H1 (cell line): Measurements from ENCODE around the gene GINS3. TPM values are rescaled to one million over a fixed set of nuclear protein-coding genes. Genes with fewer than 3 reads are reported as not detected.

Experiments used
- CTCF ChIA-PET: fragments of 300-600 bp; sonication (Branson Sonifier 250); formaldehyde crosslinking; loops from one replicate; lab custom pipeline; 2021; ENCODE audit not compliant: partially characterized antibody; lab: Charles Lee
- POLR2A ChIA-PET: fragments of 300-600 bp; sonication (Branson Sonifier 250); formaldehyde crosslinking; loops from one replicate; lab custom pipeline; 2021; ENCODE audit warnings: inconsistent platforms; ENCODE audit not compliant: partially characterized antibody; lab: Charles Lee
- DNase-seq, 2 experiments: peaks; one replicate each; pipeline versions ENCODE4 v3.0.0 to v3.0.0-alpha.2; 2010 to 2022; ENCODE audit warnings: low spot score in 2 of 2, low read depth in 1 of 2, mixed read lengths in 1 of 2
- FAIRE-seq: peaks from 2 replicates; lab custom pipeline; 2011; peaks lifted over from hg19 to GRCh38; lab: Jason Lieb, UNC
- H2AFZ ChIP-seq: 2 replicates; pipeline ENCODE4 v1.8.1; 2012; ENCODE audit warnings: low read length, inconsistent platforms
- H2AK5ac ChIP-seq: 2 replicates; pipeline ENCODE4 v1.6.1; 2013; ENCODE audit warnings: low read depth, low read length
- H2BK120ac ChIP-seq: replicated peaks from 2 replicates; pipeline ENCODE3; 2013; ENCODE audit warnings: low read depth, low read length, inconsistent platforms
- H2BK12ac ChIP-seq: 2 replicates; pipeline ENCODE4 v1.6.1; 2013; ENCODE audit warnings: low read depth, low read length
- H2BK15ac ChIP-seq: 2 replicates; pipeline ENCODE4 v1.6.1; 2013; ENCODE audit warnings: low read length
- H2BK20ac ChIP-seq: 2 replicates; pipeline ENCODE4 v1.6.1; 2013; ENCODE audit warnings: low read length
- H2BK5ac ChIP-seq: 2 replicates; pipeline ENCODE4 v1.6.1; 2013; ENCODE audit warnings: low read depth, low read length
- H3K14ac ChIP-seq: 2 replicates; pipeline ENCODE4 v1.6.1; 2013; ENCODE audit warnings: inconsistent platforms; ENCODE audit not compliant: insufficient read length
- H3K18ac ChIP-seq: 2 replicates; pipeline ENCODE4 v1.6.1; 2013; ENCODE audit warnings: low read length; ENCODE audit errors: extremely low read depth
- H3K23ac ChIP-seq: 2 replicates; pipeline ENCODE4 v1.6.1; 2013; ENCODE audit warnings: inconsistent platforms; ENCODE audit not compliant: insufficient read length
- H3K23me2 ChIP-seq: 2 replicates; pipeline ENCODE4 v1.6.1; 2013; ENCODE audit warnings: low read depth, low read length
- H3K27ac ChIP-seq: 2 replicates; pipeline ENCODE4 v1.6.1; 2011; ENCODE audit warnings: low read depth, low read length, inconsistent platforms
- H3K27me3 ChIP-seq, 4 experiments: replicated peaks in 1 of 4; 1 replicate in 1 of 4; 2 replicates in 3 of 4; pipeline versions ENCODE4 v1.6.1 to v1.8.1; 2011 to 2013; ENCODE audit warnings: low read length in 3 of 4, mild to moderate bottlenecking in 3 of 4, inconsistent platforms in 2 of 4, mixed read lengths in 2 of 4, moderate library complexity in 1 of 4; ENCODE audit not compliant: control insufficient read depth in 3 of 4, insufficient read depth in 3 of 4; ENCODE audit errors: extremely low read depth in 1 of 4
- H3K36me3 ChIP-seq, 4 experiments: 2 replicates each; pipeline versions ENCODE4 v1.6.1 to v1.8.1; 2011 to 2013; ENCODE audit warnings: mild to moderate bottlenecking in 4 of 4, low read length in 3 of 4, moderate library complexity in 2 of 4, control low read depth in 1 of 4, inconsistent platforms in 1 of 4; ENCODE audit not compliant: insufficient read depth in 4 of 4, control insufficient read depth in 2 of 4
- H3K4ac ChIP-seq: replicated peaks from 2 replicates; pipeline ENCODE3; 2013; ENCODE audit warnings: low read length, low read depth, mixed read lengths, inconsistent platforms; ENCODE audit not compliant: insufficient read length
- H3K4me1 ChIP-seq, 4 experiments: replicated peaks in 1 of 4; 1 replicate in 1 of 4; 2 replicates in 3 of 4; pipeline versions ENCODE4 v1.6.1 to v1.8.1; 2011 to 2013; ENCODE audit warnings: low read length in 3 of 4, inconsistent platforms in 2 of 4, mixed read lengths in 1 of 4; ENCODE audit not compliant: insufficient read depth in 4 of 4, control insufficient read depth in 3 of 4
- H3K4me2 ChIP-seq, 2 experiments: 2 replicates each; pipeline versions ENCODE4 v1.6.1 to v1.8.1; 2011 to 2013; ENCODE audit warnings: low read depth in 2 of 2, low read length in 2 of 2, control low read depth in 1 of 2, inconsistent platforms in 1 of 2, mild to moderate bottlenecking in 1 of 2; ENCODE audit not compliant: insufficient read depth in 1 of 2
- H3K4me3 ChIP-seq, 4 experiments: fragments of 200-600, 300-600 bp in 1 of 4; sonication (generic), shearing (Covaris generic), sonication (Bioruptor Twin) in 1 of 4; 2 replicates each; pipeline versions ENCODE4 v1.5.1 to v1.8.1; 2011 to 2016; ENCODE audit warnings: low read length in 4 of 4, low read depth in 3 of 4, control low read depth in 2 of 4, inconsistent platforms in 2 of 4, mild to moderate bottlenecking in 2 of 4, mixed read lengths in 1 of 4, moderate library complexity in 1 of 4; ENCODE audit not compliant: insufficient read depth in 2 of 4; ENCODE audit errors: extremely low read depth in 1 of 4
- H3K56ac ChIP-seq: replicated peaks from 2 replicates; pipeline ENCODE3; 2013; ENCODE audit warnings: low read depth, mild to moderate bottlenecking, mixed read lengths, low read length, inconsistent platforms; ENCODE audit not compliant: insufficient read length
- H3K79me1 ChIP-seq: 2 replicates; pipeline ENCODE4 v1.6.1; 2013; ENCODE audit warnings: low read depth, low read length, control low read depth
- H3K79me2 ChIP-seq, 2 experiments: 2 replicates each; pipeline versions ENCODE4 v1.6.1 to v1.8.1; 2012 to 2013; ENCODE audit warnings: low read length in 2 of 2, mild to moderate bottlenecking in 2 of 2, inconsistent platforms in 1 of 2; ENCODE audit not compliant: insufficient read depth in 2 of 2, control insufficient read depth in 1 of 2
- H3K9ac ChIP-seq, 4 experiments: replicated peaks in 1 of 4; 1 replicate in 1 of 4; 2 replicates in 3 of 4; pipeline versions ENCODE4 v1.6.1 to v1.8.1; 2011 to 2013; ENCODE audit warnings: low read depth in 3 of 4, low read length in 3 of 4, control low read depth in 2 of 4, mild to moderate bottlenecking in 2 of 4, moderate library complexity in 2 of 4, inconsistent platforms in 1 of 4; ENCODE audit errors: extremely low read depth in 1 of 4
- H3K9me3 ChIP-seq, 2 experiments: 2 replicates each; pipeline versions ENCODE4 v1.6.1 to v1.8.1; 2012 to 2013; ENCODE audit warnings: mild to moderate bottlenecking in 2 of 2, moderate library complexity in 2 of 2, control low read depth in 1 of 2, inconsistent platforms in 1 of 2, low read depth in 1 of 2, low read length in 1 of 2, mixed read lengths in 1 of 2; ENCODE audit not compliant: insufficient read depth in 2 of 2
- H4K20me1 ChIP-seq, 2 experiments: replicated peaks in 1 of 2; 2 replicates each; pipeline versions ENCODE3 to v1.8.1; 2011 to 2013; ENCODE audit warnings: inconsistent platforms in 2 of 2, low read length in 2 of 2, mild to moderate bottlenecking in 1 of 2; ENCODE audit not compliant: insufficient read depth in 2 of 2, control insufficient read depth in 1 of 2
- H4K5ac ChIP-seq: 2 replicates; pipeline ENCODE4 v1.6.1; 2013; ENCODE audit warnings: low read length, low read depth, mixed read lengths, inconsistent platforms; ENCODE audit not compliant: insufficient read length
- H4K8ac ChIP-seq: 2 replicates; pipeline ENCODE4 v1.8.0; 2013; ENCODE audit warnings: mild to moderate bottlenecking, moderate library complexity, low read length, inconsistent platforms; ENCODE audit not compliant: insufficient read depth; ENCODE audit errors: extremely low read depth
- H4K91ac ChIP-seq: replicated peaks from 2 replicates; pipeline ENCODE3; 2013; ENCODE audit warnings: low read length, mixed read lengths, inconsistent platforms; ENCODE audit not compliant: insufficient read length
- CREB1 ChIP-seq: IDR thresholded peaks from 2 replicates; pipeline ENCODE4 v1.6.1; 2012; ENCODE audit warnings: inconsistent platforms
- EP300 ChIP-seq, 2 experiments: IDR thresholded peaks; 1 replicate in 1 of 2; 2 replicates in 1 of 2; pipeline ENCODE4 v1.6.1; 2011 to 2012; ENCODE audit warnings: low read depth in 2 of 2, low read length in 2 of 2, mild to moderate bottlenecking in 2 of 2, borderline replicate concordance in 1 of 2, inconsistent platforms in 1 of 2, moderate library complexity in 1 of 2
- EZH2 ChIP-seq: fragments of 200-600 bp; sonication (generic); IDR thresholded peaks from 2 replicates; pipeline ENCODE4 v1.7.1; 2012; ENCODE audit warnings: low read depth, mild to moderate bottlenecking, moderate library complexity, low read length, inconsistent platforms; ENCODE audit not compliant: severe bottlenecking
- SUZ12 ChIP-seq: fragments of 200-600 bp; sonication (generic); IDR thresholded peaks from 2 replicates; pipeline ENCODE4 v1.6.1; 2012; ENCODE audit warnings: mild to moderate bottlenecking, inconsistent platforms, low read length, moderate library complexity, mixed read lengths
- WGBS, 2 experiments: shearing (Covaris generic) in 1 of 2; methylation state at CpG; one replicate each; pipeline versions ENCODE4 v1.1.6 to v1.1.7; 2013 to 2015; ENCODE audit warnings: low lambda C conversion rate in 2 of 2, mixed read lengths in 2 of 2, inconsistent platforms in 1 of 2, low coverage in 1 of 2, missing lambda C conversion rate in 1 of 2; ENCODE audit not compliant: insufficient replicate concordance in 2 of 2, insufficient coverage in 1 of 2, insufficient read length in 1 of 2; ENCODE audit errors: extremely low coverage in 1 of 2, missing lambda C conversion rate in 1 of 2; 5-methylcytosine and 5-hydroxymethylcytosine counted together
- polyA plus RNA-seq, 7 experiments: library from polyadenylated mRNA; depleted of rRNA in 3 of 7; stranded (reverse) in 5 of 7; unstranded in 2 of 7; fragments of >200 nt in 5 of 7; fragments of 200-250 nt in 2 of 7; gene quantifications; 1 replicate in 5 of 7; 2 replicates in 1 of 7; 4 replicates in 1 of 7; pipeline versions ENCODE4 v1.2.1 to v1.2.3, GENCODE V29; 2011 to 2013; ENCODE audit warnings: missing spikeins in 2 of 7, mixed read lengths in 2 of 7
- total RNA-seq: library from RNA; stranded (reverse); fragmentation: NEBNext Ultra II Directional; extraction: Animal tissue kit (Norgen Biotek cat#: 25700); gene quantifications from 2 replicates; pipeline ENCODE4 v1.2.1, GENCODE V29; 2021

GINS3 gene
- total and polyA plus RNA-seq, 2 of the 8 experiments (the other 6 are each of a cell fraction or from before 2014, with no cell fraction given): 12.9 to 15.4 TPM

DNA sequence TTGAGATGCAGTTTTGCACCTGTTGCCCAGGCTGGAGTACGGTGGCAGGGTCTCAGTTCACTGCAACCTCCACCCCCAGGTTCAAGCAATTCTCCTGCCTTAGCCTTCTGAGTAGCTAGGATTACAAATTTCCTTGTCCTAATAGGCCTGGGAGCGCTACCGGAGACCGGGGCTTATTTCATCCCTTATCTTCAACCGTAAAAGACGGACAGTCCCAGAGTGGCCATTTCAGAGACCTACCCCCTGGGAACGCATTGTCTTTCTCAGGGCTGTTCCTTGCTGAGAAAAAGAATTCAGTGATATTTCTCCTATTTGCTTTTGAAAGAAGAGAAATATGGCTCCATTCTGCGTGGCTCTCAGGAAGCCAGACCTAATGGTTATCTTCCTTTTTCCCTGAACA, 39.6 kb upstream of the GINS3 start:
- H3K4ac ChIP-seq: no peak overlapping the region
- H3K79me1 ChIP-seq: no peaks in the 10 kb centered on the region
- no peak overlapping the region for H3K23ac ChIP-seq
- no peak for TF ChIP-seq CREB1
- TF ChIP-seq EZH2: no peak
- no peak for TF ChIP-seq SUZ12
- TF ChIP-seq EP300 (IDR thresholded peaks at IDR 0.05; ENCODE audit: borderline replicate concordance in 1 of 2, low read depth in 2 of 2, low read length in 2 of 2): peak in 1 of 2 experiments; percentile 76; a peak in 1 of 3 replicates
- no peaks in the 10 kb centered on the region for H3K36me3 ChIP-seq
- no peak overlapping the region for H2BK12ac ChIP-seq
- no peak overlapping the region for H2BK15ac ChIP-seq
- no peak overlapping the region for H2AK5ac ChIP-seq
- no peaks in the 10 kb centered on the region; the same call in 1 of the 2 replicates for H3K23me2 ChIP-seq
- H2BK5ac ChIP-seq: no peak overlapping the region
- peaks cover 0 to 5% of the 10 kb centered on the region in 2 experiments; a peak in 2 of 4 replicates for H3K9me3 ChIP-seq
- no peak overlapping the region for H3K27ac ChIP-seq
- H3K14ac ChIP-seq: no peak overlapping the region
- no peak overlapping the region for H4K5ac ChIP-seq
- H3K4me2 ChIP-seq: no peak overlapping the region
- H2AFZ ChIP-seq: no peak overlapping the region
- DNase-seq: no peak
- H2BK120ac ChIP-seq: no peak overlapping the region
- FAIRE-seq: no peak
- POLR2A ChIA-PET: no interaction called here
- CTCF ChIA-PET: interaction anchor here (1.2 kb wide), 1 partner anchor 53 kb away, joined by 5 read pairs; no protein-coding TSS in a partner anchor
- peaks cover 0 to 4% (median 0%) of the 10 kb centered on the region in 4 experiments; a peak in 1 of 7 replicates for H3K27me3 ChIP-seq
- H3K18ac ChIP-seq: no peak overlapping the region
- no peak overlapping the region for H3K56ac ChIP-seq
- H2BK20ac ChIP-seq: no peak overlapping the region
- H3K9ac ChIP-seq: no peak overlapping the region
- no peak overlapping the region for H4K91ac ChIP-seq
- H3K4me1 ChIP-seq: peaks cover 0 to 7% (median 3%) of the 10 kb centered on the region in 4 experiments; a peak in 3 of 7 replicates
- H4K8ac ChIP-seq: no peak overlapping the region
- WGBS, 2 experiments: 87% methylated on average over 8 of the region's 8 CpGs; no CpG with 5 or more reads in 1 of the 2 experiments
- H4K20me1 ChIP-seq: no peaks in the 10 kb centered on the region
- no peak overlapping the region for H3K4me3 ChIP-seq
- no peaks in the 10 kb centered on the region for H3K79me2 ChIP-seq
